Prostate gland (tissue), 2 donors: Measurements from ENCODE around the gene ZDHHC9.

Experiments used
- POLR2A ChIP-seq: fragments of 450-650 bp; IDR thresholded peaks from one replicate; pipeline ENCODE4 v1.6.1; 2016; ENCODE audit warnings: antibody characterized with exemption, mild to moderate bottlenecking
- TF ChIP-seq, protein P1 (sequence below), 4 experiments: fragments of 200-600 bp in 2 of 4; fragments of 450-650 bp in 2 of 4; sonication (generic) in 2 of 4; IDR thresholded peaks; 1 replicate in 3 of 4; 2 replicates in 1 of 4; pipeline ENCODE4 v1.5.1; 2016 to 2019; ENCODE audit warnings: antibody characterized with exemption in 4 of 4, mild to moderate bottlenecking in 2 of 4, moderate library complexity in 2 of 4

GRCh38 chrX:129843459-129844306 lies at the start of gene ZDHHC9:
- TF ChIP-seq, protein P1, sequence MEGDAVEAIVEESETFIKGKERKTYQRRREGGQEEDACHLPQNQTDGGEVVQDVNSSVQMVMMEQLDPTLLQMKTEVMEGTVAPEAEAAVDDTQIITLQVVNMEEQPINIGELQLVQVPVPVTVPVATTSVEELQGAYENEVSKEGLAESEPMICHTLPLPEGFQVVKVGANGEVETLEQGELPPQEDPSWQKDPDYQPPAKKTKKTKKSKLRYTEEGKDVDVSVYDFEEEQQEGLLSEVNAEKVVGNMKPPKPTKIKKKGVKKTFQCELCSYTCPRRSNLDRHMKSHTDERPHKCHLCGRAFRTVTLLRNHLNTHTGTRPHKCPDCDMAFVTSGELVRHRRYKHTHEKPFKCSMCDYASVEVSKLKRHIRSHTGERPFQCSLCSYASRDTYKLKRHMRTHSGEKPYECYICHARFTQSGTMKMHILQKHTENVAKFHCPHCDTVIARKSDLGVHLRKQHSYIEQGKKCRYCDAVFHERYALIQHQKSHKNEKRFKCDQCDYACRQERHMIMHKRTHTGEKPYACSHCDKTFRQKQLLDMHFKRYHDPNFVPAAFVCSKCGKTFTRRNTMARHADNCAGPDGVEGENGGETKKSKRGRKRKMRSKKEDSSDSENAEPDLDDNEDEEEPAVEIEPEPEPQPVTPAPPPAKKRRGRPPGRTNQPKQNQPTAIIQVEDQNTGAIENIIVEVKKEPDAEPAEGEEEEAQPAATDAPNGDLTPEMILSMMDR (IDR thresholded peaks at IDR 0.05): peak in 2 of 4 experiments; percentile 34 to 42
- TF ChIP-seq POLR2A: peak; percentile 63
